Adrenal gland (tissue), 5 donors: ENCODE measurements around the gene BLCAP.
A peak's percentile ranks its signal among the peaks of the same experiment; 100 is the strongest.

Experiments
- CTCF ChIP-seq, 6 experiments: fragments of 450-650 bp in 4 of 6; fragments of 200-600 bp in 2 of 6; sonication (generic) in 1 of 6; IDR thresholded peaks; 1 replicate in 5 of 6; 2 replicates in 1 of 6; pipeline versions ENCODE4 v1.5.1 to v1.8.0; 2016 to 2021; ENCODE audit warnings: antibody characterized with exemption in 6 of 6, mild to moderate bottlenecking in 2 of 6, moderate library complexity in 1 of 6
- POLR2A ChIP-seq, 2 donors: fragments of 450-650 bp; IDR thresholded peaks; one replicate each; pipeline ENCODE4 v1.6.1; 2017; ENCODE audit warnings: antibody characterized with exemption in 2 of 2, mild to moderate bottlenecking in 2 of 2, moderate library complexity in 1 of 2
- donor health status: DM: no; HTN: no; CAD: no.

- TF ChIP-seq CTCF (IDR thresholded peaks at IDR 0.05) = peak in 5 of 6 experiments; percentile 27 to 40 (median 37)
- TF ChIP-seq POLR2A (IDR thresholded peaks at IDR 0.05) = no peak
These were observed 16.2 kb upstream of the BLCAP start for GRCh38 chr20:37543828-37544227.
